Bronchial epithelial cell (primary cell): ENCODE measurements around the gene DPP6. TPM values are rescaled to one million over a fixed set of nuclear protein-coding genes. Genes with fewer than 3 reads are reported as not detected.

Experiments
- DNase-seq: peaks from one replicate; pipeline ENCODE4 v3.0.0-alpha.2; 2010; ENCODE audit warnings: low read depth
- FAIRE-seq: peaks from 2 replicates; lab custom pipeline; 2011; peaks lifted over from hg19 to GRCh38; lab: Jason Lieb, UNC
- H3K27me3 ChIP-seq: 2 replicates; pipeline ENCODE4 v1.5.1; 2011; ENCODE audit warnings: low read length; ENCODE audit not compliant: control insufficient read depth, insufficient read depth
- H3K36me3 ChIP-seq: 2 replicates; pipeline ENCODE4 v1.5.1; 2011; ENCODE audit warnings: low read length; ENCODE audit not compliant: control insufficient read depth, insufficient read depth
- H3K4me3 ChIP-seq: 2 replicates; pipeline ENCODE4 v1.5.1; 2011; ENCODE audit warnings: mild to moderate bottlenecking, low read depth, low read length, control low read depth
- CTCF ChIP-seq: IDR thresholded peaks from 2 replicates; pipeline ENCODE4 v1.5.1; 2011; ENCODE audit warnings: mild to moderate bottlenecking, moderate library complexity, low read length, control low read depth, inconsistent platforms; ENCODE audit not compliant: insufficient read depth, severe bottlenecking
- total RNA-seq: library from RNA; depleted of rRNA; stranded (reverse); fragments of >200 nt; gene quantifications from 2 replicates; pipeline ENCODE4 v1.2.1, GENCODE V29; 2014

Gene DPP6
- total RNA-seq, 1 donor from 2014 or later, result not detected

- DNase-seq, result no peak
- Histone ChIP-seq H3K36me3 (no peaks in the 10 kb centered on the region), H3K4me3 (no peak overlapping the region), H3K27me3 (no peaks in the 10 kb centered on the region)
- TF ChIP-seq CTCF, result no peak
- FAIRE-seq, result no peak
Measured at GRCh38 chr7:154693661-154694060, 641.5 kb downstream of the DPP6 start.

- TF ChIP-seq CTCF, result no peak
- Histone ChIP-seq H3K27me3 (no peaks in the 10 kb centered on the region), H3K4me3 (no peak overlapping the region), H3K36me3 (no peaks in the 10 kb centered on the region)
- DNase-seq (no peak), FAIRE-seq (no peak)
Measured at GRCh38 chr7:154695836-154696235, 643.6 kb downstream of the DPP6 start.

GRCh38 chr7:154696556-154696955 lies 644.4 kb downstream of the DPP6 start:
- no peaks in the 10 kb centered on the region for H3K27me3 ChIP-seq
- H3K36me3 ChIP-seq, result no peaks in the 10 kb centered on the region
- TF ChIP-seq CTCF, result no peak
- no peak for DNase-seq
- H3K4me3 ChIP-seq, result no peak overlapping the region
- FAIRE-seq, result no peak

- DNase-seq (no peak), FAIRE-seq (no peak)
- H3K36me3 ChIP-seq, result no peaks in the 10 kb centered on the region
- no peaks in the 10 kb centered on the region for H3K27me3 ChIP-seq
- H3K4me3 ChIP-seq, result no peak overlapping the region
- no peak for TF ChIP-seq CTCF
Measured at GRCh38 chr7:154698726-154699291, 646.6 kb downstream of the DPP6 start.

- Histone ChIP-seq H3K36me3 (no peaks in the 10 kb centered on the region), H3K4me3 (no peak overlapping the region), H3K27me3 (no peaks in the 10 kb centered on the region)
- DNase-seq (no peak), FAIRE-seq (no peak)
- TF ChIP-seq CTCF, result no peak
Measured at GRCh38 chr7:154699417-154699816, 647.2 kb downstream of the DPP6 start.

- H3K27me3 ChIP-seq, result no peaks in the 10 kb centered on the region
- FAIRE-seq, result no peak
- no peak for TF ChIP-seq CTCF
- DNase-seq, result no peak
- H3K4me3 ChIP-seq, result no peak overlapping the region
- no peaks in the 10 kb centered on the region for H3K36me3 ChIP-seq
Measured at GRCh38 chr7:154709840-154710520, 657.8 kb downstream of the DPP6 start.
